Esophagus squamous epithelium (tissue), 4 donors: ENCODE results near the gene LARGE2.

Experiments
- POLR2A ChIP-seq, 4 donors: fragments of 450-650 bp; IDR thresholded peaks; one replicate each; pipeline ENCODE4 v1.6.1; 2017; ENCODE audit warnings: antibody characterized with exemption in 4 of 4, mild to moderate bottlenecking in 4 of 4, moderate library complexity in 3 of 4
- TF ChIP-seq, protein P1 (sequence below), 6 experiments: fragments of 450-650 bp in 4 of 6; fragments of 200-600 bp in 2 of 6; sonication (generic) in 2 of 6; IDR thresholded peaks; one replicate each; pipeline ENCODE4 v1.5.1; 2016 to 2019; ENCODE audit warnings: antibody characterized with exemption in 6 of 6, mild to moderate bottlenecking in 4 of 6, moderate library complexity in 4 of 6

DNA sequence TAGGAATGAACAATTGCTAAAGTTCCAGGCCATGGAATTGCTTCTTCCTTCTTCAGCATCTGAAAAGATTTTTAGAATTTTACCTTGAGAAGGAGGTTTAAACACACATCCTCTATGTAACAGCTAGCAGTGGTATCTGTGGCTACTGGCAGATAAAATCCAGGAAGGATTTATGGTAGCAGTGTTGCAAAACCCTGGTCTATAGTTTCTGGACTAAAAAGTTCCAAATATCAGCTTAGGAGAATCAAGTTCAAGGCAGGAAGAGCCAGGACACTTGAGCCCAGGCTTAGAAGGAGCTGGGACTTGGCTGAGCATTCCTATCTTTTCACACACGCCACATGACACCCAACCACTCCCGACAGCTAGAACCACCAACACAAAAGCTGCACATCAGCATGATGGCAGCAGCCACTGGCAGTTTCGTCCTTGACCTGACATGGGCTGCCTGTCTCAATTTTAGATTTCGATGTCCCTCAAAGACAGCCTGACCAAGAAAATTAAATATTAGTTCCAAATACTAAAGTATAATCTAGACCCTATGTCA, 14.1 kb downstream of the LARGE2 start:
- TF ChIP-seq, protein P1, sequence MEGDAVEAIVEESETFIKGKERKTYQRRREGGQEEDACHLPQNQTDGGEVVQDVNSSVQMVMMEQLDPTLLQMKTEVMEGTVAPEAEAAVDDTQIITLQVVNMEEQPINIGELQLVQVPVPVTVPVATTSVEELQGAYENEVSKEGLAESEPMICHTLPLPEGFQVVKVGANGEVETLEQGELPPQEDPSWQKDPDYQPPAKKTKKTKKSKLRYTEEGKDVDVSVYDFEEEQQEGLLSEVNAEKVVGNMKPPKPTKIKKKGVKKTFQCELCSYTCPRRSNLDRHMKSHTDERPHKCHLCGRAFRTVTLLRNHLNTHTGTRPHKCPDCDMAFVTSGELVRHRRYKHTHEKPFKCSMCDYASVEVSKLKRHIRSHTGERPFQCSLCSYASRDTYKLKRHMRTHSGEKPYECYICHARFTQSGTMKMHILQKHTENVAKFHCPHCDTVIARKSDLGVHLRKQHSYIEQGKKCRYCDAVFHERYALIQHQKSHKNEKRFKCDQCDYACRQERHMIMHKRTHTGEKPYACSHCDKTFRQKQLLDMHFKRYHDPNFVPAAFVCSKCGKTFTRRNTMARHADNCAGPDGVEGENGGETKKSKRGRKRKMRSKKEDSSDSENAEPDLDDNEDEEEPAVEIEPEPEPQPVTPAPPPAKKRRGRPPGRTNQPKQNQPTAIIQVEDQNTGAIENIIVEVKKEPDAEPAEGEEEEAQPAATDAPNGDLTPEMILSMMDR (IDR thresholded peaks at IDR 0.05), result no peak
- TF ChIP-seq POLR2A (IDR thresholded peaks at IDR 0.05), result no peak
